GM18909 (cell line): Measurements from ENCODE around the gene RGPD5.
A peak's percentile ranks its signal among the peaks of the same experiment; 100 is the strongest.
"Not testable (repeated sequence)": the region's sequence is repeated elsewhere in the genome, so short reads cannot be mapped to it uniquely, and the experiment has no call there.

ENCODE experiments used
- ATAC-seq: cut with Tn5 transposase; IDR thresholded peaks from one replicate; pipeline ENCODE4 v1.9.1; 2021; ENCODE audit warnings: mild to moderate bottlenecking; ENCODE audit not compliant: unreplicated experiment, poor library complexity

Gene RGPD5

DNA sequence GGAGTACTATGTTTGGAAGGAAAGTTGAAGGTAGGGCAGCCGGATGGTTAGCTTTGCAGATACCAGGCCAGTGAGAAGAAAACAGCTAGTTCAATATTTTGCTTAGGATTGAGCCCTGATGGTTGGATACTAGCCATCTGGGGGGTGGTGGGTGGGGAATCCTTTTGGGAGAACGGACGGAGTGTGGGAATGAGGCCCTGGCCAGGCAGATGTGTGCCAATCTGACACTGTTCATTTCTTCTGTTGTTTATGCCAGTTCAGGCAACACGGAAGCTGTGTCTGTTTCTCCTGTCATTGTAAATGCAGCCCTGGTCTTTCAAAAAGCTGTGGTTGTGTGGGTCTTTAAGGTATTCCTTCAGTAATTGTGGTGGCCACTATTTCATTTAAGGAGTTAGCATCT lies 96.9 kb downstream of the RGPD5 start:
- not testable (repeated sequence) for ATAC-seq

DNA sequence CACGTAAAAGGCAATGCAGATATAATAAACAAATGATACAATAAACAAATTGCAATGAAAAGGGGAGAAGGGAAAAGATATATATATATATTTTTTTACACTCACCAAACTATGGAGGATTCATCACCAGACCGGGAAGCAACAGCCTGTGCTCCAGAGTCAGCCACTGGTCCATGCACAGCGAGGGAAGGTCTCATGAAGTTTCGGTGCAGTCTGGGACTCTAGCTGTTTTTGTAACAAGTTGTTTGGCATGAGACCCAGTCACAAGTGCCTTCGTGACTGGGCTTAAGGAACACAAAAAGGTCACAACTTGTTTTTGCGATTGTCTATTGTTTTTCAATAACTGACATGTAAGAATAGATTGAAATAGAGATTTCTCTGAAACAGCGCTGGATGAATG lies 99.6 kb downstream of the RGPD5 start:
- not testable (repeated sequence) for ATAC-seq

DNA sequence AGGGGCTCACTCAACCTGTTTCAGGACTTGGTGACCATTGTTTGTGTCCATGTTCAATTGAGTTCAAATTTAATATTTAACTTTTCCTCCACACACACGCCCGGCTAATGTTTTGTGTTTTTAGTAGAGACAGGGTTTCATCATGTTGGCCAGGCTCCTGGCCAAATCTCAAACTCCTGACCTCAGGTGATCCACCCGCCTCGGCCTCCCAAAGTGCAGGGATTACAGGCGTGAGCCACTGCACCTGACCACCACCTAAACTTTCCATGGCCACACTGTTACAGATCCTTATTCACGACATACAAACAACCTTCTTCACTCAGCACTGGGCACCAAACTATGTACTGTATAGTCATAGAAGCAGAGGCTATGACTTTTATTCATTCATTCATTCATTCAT lies 100.0 kb downstream of the RGPD5 start:
- not testable (repeated sequence) for ATAC-seq

DNA sequence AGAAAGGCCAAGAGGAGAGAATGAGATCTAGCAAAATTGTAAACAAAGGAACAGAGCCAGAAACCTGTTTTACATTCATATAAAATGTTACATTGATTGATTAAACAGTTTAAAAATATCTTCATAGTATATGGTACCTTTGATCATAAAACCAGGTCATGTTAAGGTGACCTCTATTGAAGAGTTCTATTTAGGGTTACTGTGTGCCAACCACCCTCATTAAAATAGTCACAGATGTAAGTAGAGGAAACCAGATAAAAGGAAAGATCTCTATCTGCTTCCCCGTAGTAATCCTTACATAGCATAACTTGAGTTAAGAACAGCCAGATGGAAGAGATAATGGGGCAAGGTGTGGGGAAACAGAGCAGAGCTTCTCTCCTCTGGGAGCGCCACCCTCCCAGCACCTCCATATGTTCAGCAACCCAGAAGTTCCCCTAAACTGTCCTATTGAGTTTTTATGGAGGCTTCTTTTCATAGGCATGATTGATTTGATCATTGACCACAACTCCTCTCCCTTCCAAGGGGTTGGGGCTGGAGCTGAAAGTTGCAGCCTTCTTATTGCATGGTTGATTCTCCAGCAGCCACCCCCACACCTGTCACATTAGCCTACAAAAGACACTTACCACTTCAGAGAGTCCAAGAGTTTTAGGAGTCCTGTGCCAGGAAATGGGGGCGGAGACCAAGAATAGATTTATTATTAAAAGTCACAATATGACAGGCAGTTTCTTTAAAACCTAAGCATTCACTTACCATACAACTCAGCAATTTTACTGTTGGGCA lies 101.2 kb downstream of the RGPD5 start:
- not testable (repeated sequence) for ATAC-seq

DNA sequence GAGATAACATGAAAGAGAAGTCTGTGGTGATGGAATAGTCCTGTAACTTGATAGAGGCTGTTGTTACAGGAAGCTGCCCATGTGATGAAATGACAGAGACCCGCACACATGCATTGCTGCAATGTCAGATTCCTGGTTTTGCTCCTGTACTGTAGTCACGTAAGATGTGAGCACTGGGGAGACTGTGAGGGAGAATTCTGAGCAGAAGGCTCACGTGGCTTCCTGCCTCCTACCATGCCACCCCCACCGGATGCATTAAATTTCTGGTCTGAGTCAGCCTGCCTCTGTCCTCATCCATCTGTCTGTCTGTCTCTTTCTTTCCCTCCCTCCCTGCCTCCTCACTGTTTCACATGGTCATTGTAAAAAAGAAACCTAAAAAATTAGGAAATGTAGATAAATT lies 102.1 kb downstream of the RGPD5 start:
- ATAC-seq = peak; percentile 97

DNA sequence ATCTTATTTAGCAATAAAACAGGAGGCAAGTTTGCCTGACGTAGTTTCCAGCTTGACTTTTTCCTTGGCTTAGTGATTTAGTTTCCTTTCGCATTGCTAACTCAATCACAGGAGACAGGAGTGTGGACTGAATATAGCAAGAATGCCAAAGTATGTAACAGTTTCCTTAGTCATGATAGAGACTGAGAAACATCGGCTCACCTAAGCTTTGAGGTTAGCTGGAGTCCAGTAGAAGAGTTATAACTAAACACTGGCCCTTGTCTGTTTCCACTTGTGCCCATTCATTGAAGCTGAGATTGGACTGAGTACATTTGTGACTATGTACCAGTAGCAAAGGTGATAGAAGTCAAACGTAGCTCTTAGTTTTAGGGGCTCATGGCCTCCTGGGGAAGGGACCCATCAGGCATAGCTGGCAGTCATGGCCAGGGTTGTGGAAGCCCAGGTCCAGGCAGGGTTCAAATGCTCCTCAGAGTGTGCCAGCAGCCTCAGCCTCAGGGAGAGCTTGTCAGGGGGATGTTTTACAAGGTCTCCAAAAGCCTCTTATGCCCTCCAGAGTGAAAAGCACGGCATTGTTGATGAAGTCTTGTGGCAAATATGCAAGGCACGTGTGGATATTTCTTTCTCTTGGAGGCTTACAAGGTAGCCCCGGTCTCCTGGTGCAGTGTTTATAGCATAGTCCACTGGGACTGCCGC lies 103.8 kb downstream of the RGPD5 start:
- ATAC-seq = not testable (repeated sequence)

DNA sequence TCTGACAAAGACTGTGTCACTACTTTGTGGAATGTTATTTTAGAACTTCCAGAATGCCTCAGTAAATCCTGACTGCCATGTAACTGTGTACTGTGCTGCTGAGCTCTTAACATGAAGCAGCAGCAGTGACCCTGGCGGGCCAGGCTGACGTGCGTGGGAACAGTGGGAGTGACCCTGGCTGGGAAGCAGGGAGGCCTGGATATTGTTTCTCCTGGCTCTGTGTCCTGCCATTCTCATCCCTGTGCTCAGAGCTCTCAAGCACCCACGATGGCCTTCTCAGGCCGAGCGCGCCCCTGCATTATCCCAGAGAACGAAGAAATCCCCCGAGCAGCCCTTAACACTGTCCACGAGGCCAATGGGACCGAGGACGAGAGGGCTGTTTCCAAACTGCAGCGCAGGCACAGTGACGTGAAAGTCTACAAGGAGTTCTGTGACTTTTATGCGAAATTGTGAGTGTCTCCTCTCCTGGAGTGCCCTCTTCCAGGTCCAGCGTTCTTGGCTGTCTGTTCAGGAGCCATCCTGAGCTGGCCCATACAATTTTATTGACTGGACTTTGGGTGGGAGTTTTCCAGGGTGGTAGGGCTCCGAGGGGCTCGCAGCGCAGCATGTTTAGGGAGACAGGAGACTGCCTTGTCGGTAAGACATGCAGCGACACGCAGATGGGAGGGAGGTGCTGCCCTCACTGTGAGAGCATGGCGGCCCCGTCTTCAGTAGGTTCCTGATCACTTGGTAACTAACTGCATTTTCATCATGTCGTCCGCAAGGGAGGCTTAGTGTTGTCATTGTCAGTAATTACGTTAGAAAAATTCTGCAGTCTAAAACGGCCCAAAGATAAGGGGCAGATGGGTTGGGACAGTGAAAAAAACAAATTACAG lies 104.6 kb downstream of the RGPD5 start, which contains the start of gene LIMS3:
TSS of gene LIMS3 (plus strand) at position 227 of the 875 bp plus-strand sequence. CDS start at position 268, 41 bp downstream.
- not testable (repeated sequence) for ATAC-seq

DNA sequence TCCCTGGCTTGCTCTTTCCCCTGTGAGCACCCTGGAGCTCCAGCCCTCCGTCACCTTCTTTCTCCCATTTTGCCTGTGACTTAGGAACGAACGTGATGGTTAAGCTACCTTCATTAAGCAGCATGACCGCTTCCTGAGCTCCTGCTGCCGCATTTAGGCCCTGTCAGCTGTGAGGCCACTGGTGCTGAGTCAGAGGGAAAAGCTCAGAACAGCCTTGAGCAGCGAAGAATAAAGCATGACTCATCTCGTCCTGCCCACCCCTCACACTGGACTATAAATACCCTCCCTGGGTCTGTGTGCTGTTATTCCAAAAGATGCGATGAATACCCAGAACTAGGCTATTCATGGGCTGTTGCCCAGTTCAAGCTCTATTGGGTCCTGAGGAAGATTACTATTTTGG lies 111.7 kb downstream of the RGPD5 start:
- peak; percentile 86 for ATAC-seq
